IPS-20b (cell line): ENCODE data around the gene LRSAM1.

ENCODE experiments used
- H3K27ac ChIP-seq: one replicate; pipeline ENCODE4 v1.5.1; 2013; ENCODE audit warnings: low read length
- H3K27me3 ChIP-seq: 2 replicates; pipeline ENCODE4 v1.6.1; 2013; ENCODE audit warnings: mild to moderate bottlenecking, low read length, inconsistent platforms; ENCODE audit not compliant: insufficient read depth
- H3K36me3 ChIP-seq: 2 replicates; pipeline ENCODE4 v1.6.1; 2013; ENCODE audit warnings: low read depth, mild to moderate bottlenecking, inconsistent platforms, low read length, moderate library complexity; ENCODE audit not compliant: insufficient read depth
- H3K4me1 ChIP-seq: 2 replicates; pipeline ENCODE4 v1.6.1; 2013; ENCODE audit warnings: mild to moderate bottlenecking, control low read depth, inconsistent platforms, low read length, moderate library complexity; ENCODE audit not compliant: insufficient read depth
- H3K4me3 ChIP-seq: 2 replicates; pipeline ENCODE4 v1.5.1; 2013; ENCODE audit warnings: mild to moderate bottlenecking, low read length, inconsistent platforms
- H3K9ac ChIP-seq: 2 replicates; pipeline ENCODE4 v1.6.1; 2013; ENCODE audit warnings: low read depth, mild to moderate bottlenecking, inconsistent platforms, low read length, moderate library complexity
- H3K9me3 ChIP-seq: 2 replicates; pipeline ENCODE4 v1.6.1; 2013; ENCODE audit warnings: mild to moderate bottlenecking, low read depth, low read length, inconsistent platforms; ENCODE audit not compliant: insufficient read depth

LRSAM1 gene

DNA sequence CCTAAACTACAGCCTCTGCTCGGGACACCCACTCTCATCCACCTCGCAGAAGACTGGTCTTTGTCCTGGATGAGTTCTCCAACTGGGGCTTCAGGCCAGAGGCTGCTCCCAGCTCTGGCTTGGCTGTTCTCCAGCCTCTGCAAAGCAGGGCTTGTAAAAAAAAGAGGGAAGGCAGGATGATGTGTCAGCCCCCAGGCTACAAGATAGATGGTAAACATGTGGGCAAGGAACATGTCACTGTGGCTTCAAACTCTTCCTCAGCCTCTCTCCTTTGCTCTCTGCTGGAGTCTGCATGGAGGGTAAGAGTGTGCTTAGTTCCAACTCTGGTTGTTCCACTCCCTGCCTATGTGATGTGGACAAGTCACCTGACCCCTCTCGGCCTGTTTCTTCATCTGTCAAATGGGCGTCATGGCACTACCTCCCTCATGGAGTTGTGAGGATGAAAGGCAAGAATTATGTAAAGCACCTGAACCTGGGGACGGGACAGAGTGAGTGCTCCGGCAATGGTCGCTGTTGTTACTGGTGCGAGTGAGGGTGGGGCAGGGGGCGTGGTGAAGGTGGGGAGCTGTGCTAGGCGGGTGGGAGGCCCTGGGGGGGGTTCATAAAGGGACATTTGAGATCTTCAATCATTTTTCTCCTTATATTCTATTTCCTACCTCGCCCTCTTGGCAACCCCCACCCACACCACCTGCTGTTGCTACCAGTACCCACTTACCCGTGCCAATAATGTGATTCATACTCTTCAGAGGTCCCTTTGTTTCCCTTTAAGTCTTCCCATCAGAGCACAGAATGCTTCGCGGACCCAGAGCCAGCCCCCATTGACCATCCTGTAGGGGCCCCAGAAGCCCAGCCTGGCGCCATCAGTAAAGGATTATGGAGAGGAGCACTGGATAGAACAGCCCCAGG is 33.9 kb upstream of the LRSAM1 start:
- Histone ChIP-seq H3K9me3 (no peaks in the 10 kb centered on the region), H3K36me3 (no peaks in the 10 kb centered on the region), H3K4me3 (no peak overlapping the region), H3K27me3 (no peaks in the 10 kb centered on the region), H3K27ac (no peak overlapping the region), H3K4me1 (0 out of 2 replicates have a peak, but pooled peaks cover 3% of the 10 kb centered on the region), H3K9ac (no peak overlapping the region)

- Histone ChIP-seq H3K27ac (no peak overlapping the region), H3K9ac (no peak overlapping the region)
Measured at GRCh38 chr9:127418037-127418471, 33.3 kb upstream of the LRSAM1 start.

DNA sequence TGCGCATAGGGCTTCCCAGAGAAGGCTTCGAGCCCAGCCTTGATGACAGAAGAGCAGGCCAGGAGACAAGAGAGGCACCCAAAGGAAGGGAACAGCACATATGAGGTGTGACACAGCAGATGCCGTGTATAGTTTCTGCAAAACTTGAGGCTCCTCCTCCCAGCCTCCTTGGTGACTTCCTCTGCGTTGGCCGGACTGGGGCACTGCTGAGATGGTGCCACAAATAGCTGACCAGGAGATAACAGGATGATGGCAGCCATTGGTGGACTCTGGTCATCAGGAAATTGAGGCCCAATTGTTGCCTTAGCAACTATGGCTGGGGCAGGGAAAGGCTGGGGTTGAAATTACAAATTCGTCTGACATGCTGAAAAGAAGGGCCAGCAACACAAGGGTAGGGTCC is 32.0 kb upstream of the LRSAM1 start:
- H3K27me3 ChIP-seq = no peaks in the 10 kb centered on the region
- 0 out of 2 replicates have a peak, but pooled peaks cover 3% of the 10 kb centered on the region for H3K4me1 ChIP-seq
- no peaks in the 10 kb centered on the region for H3K9me3 ChIP-seq
- H3K27ac ChIP-seq = no peak overlapping the region
- H3K4me3 ChIP-seq = no peak overlapping the region
- H3K9ac ChIP-seq = no peak overlapping the region
- H3K36me3 ChIP-seq = no peaks in the 10 kb centered on the region

More at GRCh38 chr9:127418037-127418471, 33.3 kb upstream of the LRSAM1 start:
- Histone ChIP-seq H3K9me3 (no peaks in the 10 kb centered on the region), H3K27me3 (no peaks in the 10 kb centered on the region), H3K4me1 (0 out of 2 replicates have a peak, but pooled peaks cover 3% of the 10 kb centered on the region), H3K4me3 (no peak overlapping the region), H3K36me3 (no peaks in the 10 kb centered on the region)

- Histone ChIP-seq H3K4me3 (no peak overlapping the region), H3K4me1 (0 out of 2 replicates have a peak, but pooled peaks cover 3% of the 10 kb centered on the region), H3K9me3 (no peaks in the 10 kb centered on the region), H3K27me3 (no peaks in the 10 kb centered on the region), H3K27ac (no peak overlapping the region), H3K9ac (no peak overlapping the region), H3K36me3 (no peaks in the 10 kb centered on the region)
Measured at GRCh38 chr9:127421057-127421456, 30.3 kb upstream of the LRSAM1 start.

- Histone ChIP-seq H3K9ac (peak overlapping the region; percentile 93; the same call in 1 of the 2 replicates), H3K4me3 (peak overlapping the region; percentile 89; the same call in 1 of the 2 replicates), H3K4me1 (0 out of 2 replicates have a peak, but pooled peaks cover 3% of the 10 kb centered on the region), H3K27ac (no peak overlapping the region), H3K27me3 (no peaks in the 10 kb centered on the region), H3K36me3 (no peaks in the 10 kb centered on the region), H3K9me3 (no peaks in the 10 kb centered on the region)
Measured at GRCh38 chr9:127422133-127422782, 29.1 kb upstream of the LRSAM1 start.

GRCh38 chr9:127422787-127423186 is 28.5 kb upstream of the LRSAM1 start:
- 0 out of 2 replicates have a peak, but pooled peaks cover 3% of the 10 kb centered on the region for H3K4me1 ChIP-seq
- H3K4me3 ChIP-seq = peak overlapping the region; percentile 89
- peak overlapping the region; percentile 92 for H3K27ac ChIP-seq
- H3K27me3 ChIP-seq = no peaks in the 10 kb centered on the region
- H3K9me3 ChIP-seq = no peaks in the 10 kb centered on the region
- no peaks in the 10 kb centered on the region for H3K36me3 ChIP-seq
- H3K9ac ChIP-seq = peak overlapping the region; percentile 93; the same call in 1 of the 2 replicates

DNA sequence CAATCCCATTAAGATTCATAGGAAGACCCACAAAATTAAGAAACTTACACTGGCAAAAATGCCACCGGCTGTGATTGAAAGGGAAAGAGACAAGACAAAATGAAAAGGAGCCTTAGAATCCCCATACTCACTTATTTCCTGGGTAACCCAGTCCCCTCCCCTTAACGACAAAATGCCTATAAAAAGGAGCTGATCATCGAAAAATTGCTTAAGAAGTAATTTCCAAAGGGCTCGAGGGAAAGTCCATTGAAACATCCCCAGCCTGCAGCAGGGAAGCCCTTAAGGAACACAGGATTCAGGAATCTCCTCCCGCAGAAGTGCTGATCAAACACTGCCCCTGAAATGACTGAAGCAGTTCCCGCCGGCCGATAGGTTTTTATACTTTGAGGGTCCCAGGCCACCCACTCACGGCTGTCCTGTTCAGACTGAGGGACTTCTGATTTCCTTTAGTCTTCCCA is 27.8 kb upstream of the LRSAM1 start:
- Histone ChIP-seq H3K4me1 (no peaks in the 10 kb centered on the region), H3K27me3 (no peaks in the 10 kb centered on the region), H3K27ac (peak overlapping the region; percentile 92), H3K9me3 (no peaks in the 10 kb centered on the region), H3K9ac (peak overlapping the region; percentile 93), H3K4me3 (peak overlapping the region; percentile 89), H3K36me3 (peaks cover 4% of the 10 kb centered on the region; the same call in 1 of the 2 replicates)

- Histone ChIP-seq H3K9ac (peak within 1 kb of the TSS; percentile 93), H3K27me3 (no peaks in the 10 kb centered on the region), H3K36me3 (peaks cover 10% of the 10 kb centered on the region; the same call in 1 of the 2 replicates), H3K27ac (peak within 1 kb of the TSS; percentile 92), H3K4me3 (peak within 1 kb of the TSS; percentile 89), H3K4me1 (no peaks in the 10 kb centered on the region), H3K9me3 (no peaks in the 10 kb centered on the region)
Measured at GRCh38 chr9:127423934-127424675, 27.2 kb upstream of the LRSAM1 start, which contains the start of gene ZNF79. Gene ZNF79, plus strand, starts transcription at chr9:127424382. Its CDS starts 406 bp downstream, at chr9:127424788.

DNA sequence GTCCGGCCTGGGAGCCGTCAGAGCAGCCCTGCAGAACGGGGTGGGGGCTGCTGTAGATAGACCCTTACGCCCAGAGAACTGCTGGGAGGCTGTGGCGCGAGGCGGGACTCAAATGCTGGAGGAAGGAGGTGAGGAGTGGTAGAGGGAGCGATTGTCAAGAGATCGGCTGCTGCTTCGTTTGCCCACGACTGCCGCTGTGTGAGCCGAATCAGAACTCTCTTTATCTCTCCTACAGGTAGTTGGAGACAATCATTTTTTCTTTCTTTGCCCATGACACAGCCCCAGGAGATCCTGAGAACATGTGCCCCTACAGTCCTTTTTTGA is 26.7 kb upstream of the LRSAM1 start:
- peak overlapping the region; percentile 92 for H3K27ac ChIP-seq
- H3K4me1 ChIP-seq = no peaks in the 10 kb centered on the region
- peaks cover 15% of the 10 kb centered on the region; the same call in 1 of the 2 replicates for H3K36me3 ChIP-seq
- peak overlapping the region; percentile 89 for H3K4me3 ChIP-seq
- peak overlapping the region; percentile 93 for H3K9ac ChIP-seq
- H3K27me3 ChIP-seq = no peaks in the 10 kb centered on the region
- no peaks in the 10 kb centered on the region for H3K9me3 ChIP-seq

DNA sequence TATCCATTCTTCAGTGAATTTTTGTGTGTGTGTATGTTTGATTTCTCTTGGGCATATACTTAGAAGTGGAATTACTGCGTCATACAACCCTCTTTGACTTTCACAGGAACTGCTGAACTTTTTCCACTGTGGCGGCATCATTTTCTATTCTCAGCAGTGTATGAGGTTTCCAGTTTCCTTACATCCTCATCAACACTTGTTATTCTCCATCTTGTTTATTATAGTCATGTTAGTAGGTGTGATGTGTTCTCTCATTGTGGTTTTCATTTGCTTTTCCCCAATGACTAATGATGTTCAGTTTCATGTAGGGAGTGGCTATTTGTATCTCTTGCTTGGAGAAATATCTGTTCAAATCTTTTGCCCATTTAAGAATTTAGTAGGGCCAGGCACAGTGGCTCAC is 24.6 kb upstream of the LRSAM1 start:
- no peaks in the 10 kb centered on the region for H3K9me3 ChIP-seq
- H3K27me3 ChIP-seq = no peaks in the 10 kb centered on the region
- no peaks in the 10 kb centered on the region for H3K4me1 ChIP-seq
- no peak overlapping the region for H3K4me3 ChIP-seq
- H3K36me3 ChIP-seq = peaks cover 28% of the 10 kb centered on the region; the same call in 1 of the 2 replicates
- no peak overlapping the region for H3K9ac ChIP-seq
- no peak overlapping the region for H3K27ac ChIP-seq

- Histone ChIP-seq H3K4me1 (no peaks in the 10 kb centered on the region), H3K27me3 (no peaks in the 10 kb centered on the region), H3K9ac (no peak overlapping the region), H3K9me3 (no peaks in the 10 kb centered on the region), H3K36me3 (peaks cover 34% of the 10 kb centered on the region), H3K4me3 (no peak overlapping the region), H3K27ac (no peak overlapping the region)
Measured at GRCh38 chr9:127428348-127428747, 23.0 kb upstream of the LRSAM1 start.
